OCI-LY7 (cell line): Measurements from ENCODE around the gene DNAJC3. TPM values are rescaled to one million over a fixed set of nuclear protein-coding genes. Genes with fewer than 3 reads are reported as not detected.

Experiments used
- BruUV-seq: library from RNA; stranded (reverse); fragments of 400-500 nt; replicated peaks from 2 replicates; lab custom pipeline; 2021; lab: Mats Ljungman, UMichigan
- CTCF ChIA-PET: fragments of 300-600 bp; sonication (Branson Sonifier 250); formaldehyde crosslinking; loops from one replicate; lab custom pipeline; 2022; ENCODE audit warnings: antibody characterized with exemption; ENCODE audit not compliant: unreplicated experiment; lab: Charles Lee
- POLR2A ChIA-PET: fragments of 300-600 bp; sonication (Branson Sonifier 250); formaldehyde crosslinking; loops from one replicate; lab custom pipeline; 2022; ENCODE audit warnings: antibody characterized with exemption; lab: Charles Lee
- DNase-seq: peaks from one replicate; pipeline ENCODE4 v3.0.0-alpha.2; 2015; ENCODE audit warnings: low spot score
- H2AFZ ChIP-seq: fragments of 200-600 bp; sonication (generic), shearing (Covaris generic); 2 replicates; pipeline ENCODE4 v1.6.1; 2014; ENCODE audit warnings: mild to moderate bottlenecking, antibody characterized with exemption, low read length, moderate library complexity
- H3K27ac ChIP-seq: fragments of 200-600 bp; sonication (generic); 2 replicates; pipeline ENCODE4 v1.5.1; 2014; ENCODE audit warnings: mixed run types, low read depth, mild to moderate bottlenecking, moderate library complexity, low read length, inconsistent platforms; ENCODE audit not compliant: poor library complexity, severe bottlenecking
- H3K36me3 ChIP-seq: fragments of 200-600 bp; sonication (generic); 2 replicates; pipeline ENCODE4 v1.6.1; 2014; ENCODE audit warnings: mild to moderate bottlenecking, antibody characterized with exemption, low read length, moderate library complexity, mixed read lengths; ENCODE audit not compliant: insufficient read depth
- H3K4me1 ChIP-seq: fragments of 200-600 bp; sonication (generic); 2 replicates; pipeline ENCODE4 v1.5.1; 2014; ENCODE audit warnings: mild to moderate bottlenecking, low read length; ENCODE audit not compliant: insufficient read depth, poor library complexity, severe bottlenecking
- H3K4me2 ChIP-seq: fragments of 200-600 bp; sonication (generic); 2 replicates; pipeline ENCODE4 v1.6.1; 2014; ENCODE audit warnings: mild to moderate bottlenecking, low read length
- H3K4me3 ChIP-seq: fragments of 200-600 bp; sonication (generic); 2 replicates; pipeline ENCODE4 v1.5.1; 2014; ENCODE audit warnings: mild to moderate bottlenecking, low read depth, low read length; ENCODE audit not compliant: poor library complexity, severe bottlenecking
- H3K79me2 ChIP-seq: fragments of 200-600 bp; sonication (generic); 2 replicates; pipeline ENCODE4 v1.6.1; 2016; ENCODE audit warnings: low read depth, mild to moderate bottlenecking, low read length, moderate library complexity, mixed read lengths; ENCODE audit not compliant: insufficient read depth
- H3K9me2 ChIP-seq: fragments of 200-600 bp; sonication (generic); 2 replicates; pipeline ENCODE4 v1.6.1; 2016; ENCODE audit warnings: mild to moderate bottlenecking, low read length, mixed read lengths; ENCODE audit not compliant: insufficient read depth
- H3K9me3 ChIP-seq: fragments of 200-600 bp; sonication (generic); 2 replicates; pipeline ENCODE4 v1.6.1; 2014; ENCODE audit warnings: mild to moderate bottlenecking, mixed run types, low read length, mixed read lengths
- H4K20me1 ChIP-seq: fragments of 200-600 bp; sonication (generic); 2 replicates; pipeline ENCODE4 v1.6.1; 2014; ENCODE audit warnings: mild to moderate bottlenecking, antibody characterized with exemption, low read length, moderate library complexity, mixed read lengths; ENCODE audit not compliant: insufficient read depth
- EZH2phosphoT487 ChIP-seq: fragments of 200-600 bp; sonication (generic); IDR thresholded peaks from 2 replicates; pipeline ENCODE4 v1.6.1; 2018; ENCODE audit warnings: low read depth, borderline replicate concordance, mild to moderate bottlenecking, mixed run types, antibody characterized with exemption, low read length, moderate library complexity, mixed read lengths
- intact Hi-C: fragments of 100-400 bp; cut with micrococcal nuclease; formaldehyde crosslinking; loops from one replicate; pipeline ENCODE4 v1.10.0; 2022; ENCODE audit not compliant: unreplicated experiment
- total RNA-seq, 2 experiments: library from RNA; depleted of rRNA in 1 of 2; stranded (reverse); fragments of >200 nt in 1 of 2; shearing (Covaris generic) in 1 of 2; gene quantifications; 2 replicates each; pipeline ENCODE4 v1.2.3, GENCODE V29; 2014 to 2022
- TF ChIP-seq, protein P1 (sequence below): fragments of 200-600 bp; sonication (generic); conservative IDR thresholded peaks from 2 replicates; pipeline ENCODE4 v1.5.1; 2014; ENCODE audit warnings: mild to moderate bottlenecking, antibody characterized with exemption, low read length, moderate library complexity, mixed read lengths

DNAJC3 gene
- total RNA-seq, 2 experiments from 2014 or later: 5.4 to 11.1 TPM

DNA sequence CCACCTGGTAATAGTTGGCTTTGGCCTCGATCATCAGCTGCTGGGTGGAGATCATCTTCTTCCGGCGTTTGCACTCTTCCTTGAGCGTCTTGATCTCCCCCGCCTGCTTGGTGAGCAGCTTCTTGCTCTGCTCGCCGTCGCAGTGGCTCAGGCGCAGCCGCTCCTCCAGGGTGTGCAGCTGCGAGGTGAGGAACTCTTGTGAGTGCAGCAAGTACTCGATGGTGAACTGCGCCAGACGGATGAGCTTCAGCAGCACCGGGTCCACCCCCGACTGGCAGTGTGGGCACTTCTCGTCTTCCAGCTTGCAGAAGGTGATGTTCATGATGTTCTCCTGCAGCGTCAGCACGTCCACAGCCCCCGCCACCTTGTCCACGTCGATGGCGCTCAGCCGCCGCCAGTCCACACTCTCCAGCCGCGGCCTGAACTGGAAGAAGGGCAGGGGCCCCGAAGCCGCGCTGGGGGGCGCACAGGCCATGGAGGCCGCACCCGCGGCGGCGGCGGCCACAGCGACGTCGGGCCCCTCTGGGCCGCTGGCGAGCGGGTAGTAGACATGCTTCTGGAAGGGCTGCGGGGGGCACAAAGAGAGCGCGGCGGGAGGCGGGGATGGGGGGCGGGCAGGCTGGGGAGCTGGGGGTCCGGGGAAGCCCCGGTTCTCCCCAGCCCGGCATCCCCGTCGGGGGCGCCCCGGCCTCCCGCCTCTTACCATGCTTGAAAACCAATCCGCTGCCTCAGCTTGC lies 35.5 kb upstream of the DNAJC3 start:
- Histone ChIP-seq H3K4me3 (no peak overlapping the region), H3K9me2 (no peaks in the 10 kb centered on the region), H3K36me3 (no peaks in the 10 kb centered on the region), H3K9me3 (no peaks in the 10 kb centered on the region), H2AFZ (no peak overlapping the region), H4K20me1 (no peaks in the 10 kb centered on the region), H3K27ac (no peak overlapping the region), H3K4me2 (no peak overlapping the region), H3K79me2 (no peaks in the 10 kb centered on the region), H3K4me1 (no peaks in the 10 kb centered on the region)
- ChIA-PET CTCF (no interaction called here), POLR2A (no interaction called here)
- TF ChIP-seq EZH2phosphoT487: no peak
- TF ChIP-seq, protein P1, sequence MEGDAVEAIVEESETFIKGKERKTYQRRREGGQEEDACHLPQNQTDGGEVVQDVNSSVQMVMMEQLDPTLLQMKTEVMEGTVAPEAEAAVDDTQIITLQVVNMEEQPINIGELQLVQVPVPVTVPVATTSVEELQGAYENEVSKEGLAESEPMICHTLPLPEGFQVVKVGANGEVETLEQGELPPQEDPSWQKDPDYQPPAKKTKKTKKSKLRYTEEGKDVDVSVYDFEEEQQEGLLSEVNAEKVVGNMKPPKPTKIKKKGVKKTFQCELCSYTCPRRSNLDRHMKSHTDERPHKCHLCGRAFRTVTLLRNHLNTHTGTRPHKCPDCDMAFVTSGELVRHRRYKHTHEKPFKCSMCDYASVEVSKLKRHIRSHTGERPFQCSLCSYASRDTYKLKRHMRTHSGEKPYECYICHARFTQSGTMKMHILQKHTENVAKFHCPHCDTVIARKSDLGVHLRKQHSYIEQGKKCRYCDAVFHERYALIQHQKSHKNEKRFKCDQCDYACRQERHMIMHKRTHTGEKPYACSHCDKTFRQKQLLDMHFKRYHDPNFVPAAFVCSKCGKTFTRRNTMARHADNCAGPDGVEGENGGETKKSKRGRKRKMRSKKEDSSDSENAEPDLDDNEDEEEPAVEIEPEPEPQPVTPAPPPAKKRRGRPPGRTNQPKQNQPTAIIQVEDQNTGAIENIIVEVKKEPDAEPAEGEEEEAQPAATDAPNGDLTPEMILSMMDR: no peak
- no TSS peak for BruUV-seq
- no peak for DNase-seq
- intact Hi-C loops: no loop called here

DNA sequence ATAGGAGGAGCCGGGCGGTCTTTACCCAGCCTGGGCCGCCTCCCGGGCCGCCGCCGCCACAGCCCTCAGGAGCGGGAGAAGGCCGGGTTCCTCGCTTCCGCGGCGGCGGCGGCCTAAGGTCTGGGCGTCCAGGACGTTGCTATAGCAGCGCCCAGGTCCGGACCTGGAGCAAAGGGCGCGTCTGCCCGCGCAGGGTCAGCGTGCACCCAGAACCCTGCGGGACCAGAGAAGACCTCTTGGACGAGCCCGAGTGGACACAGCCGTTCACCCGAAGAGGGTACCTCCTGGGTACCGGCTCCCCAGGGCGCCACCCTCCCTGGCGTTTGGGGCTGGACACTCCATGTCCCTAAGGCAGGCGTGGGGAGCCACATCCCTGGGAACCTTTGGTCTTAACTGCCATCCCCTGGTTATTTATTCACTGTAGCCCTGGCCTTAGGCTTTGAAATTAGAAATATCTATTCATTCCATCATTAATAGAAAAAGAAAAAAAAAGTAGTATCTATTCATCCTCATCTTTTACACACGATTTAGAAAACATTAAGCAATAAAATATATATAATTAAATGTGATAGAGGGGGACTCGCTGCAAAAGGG lies 34.8 kb upstream of the DNAJC3 start:
- Histone ChIP-seq H3K36me3 (no peaks in the 10 kb centered on the region), H3K9me2 (no peaks in the 10 kb centered on the region), H2AFZ (no peak overlapping the region), H4K20me1 (no peaks in the 10 kb centered on the region), H3K4me1 (no peaks in the 10 kb centered on the region), H3K79me2 (no peaks in the 10 kb centered on the region), H3K27ac (no peak overlapping the region), H3K4me3 (no peak overlapping the region), H3K9me3 (no peaks in the 10 kb centered on the region), H3K4me2 (no peak overlapping the region)
- DNase-seq: no peak
- ChIA-PET CTCF (no interaction called here), POLR2A (no interaction called here)
- TF ChIP-seq EZH2phosphoT487: no peak
- TF ChIP-seq, protein P1: no peak
- no TSS peak for BruUV-seq
- intact Hi-C loops: no loop called here

DNA sequence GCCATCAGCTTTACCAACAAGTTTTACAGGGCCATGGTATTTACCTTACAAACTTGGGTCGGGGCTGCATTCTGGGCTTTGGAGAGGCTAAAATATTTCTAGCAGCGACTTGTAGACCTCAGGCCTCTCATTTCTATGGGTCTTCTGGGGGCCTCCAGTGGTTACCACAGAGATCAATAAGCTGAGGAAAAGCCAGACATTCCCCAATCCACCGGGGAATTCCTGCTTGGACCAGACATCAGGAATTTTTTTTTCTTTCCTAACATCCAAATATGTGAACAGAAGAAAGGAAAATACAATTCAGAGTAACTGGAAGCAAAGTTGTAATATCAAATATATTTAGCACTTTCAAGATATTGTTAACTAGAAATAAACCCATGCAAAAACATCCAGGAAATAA lies 33.9 kb upstream of the DNAJC3 start:
- Histone ChIP-seq H4K20me1 (no peaks in the 10 kb centered on the region), H3K4me2 (no peak overlapping the region), H3K27ac (no peak overlapping the region), H2AFZ (no peak overlapping the region), H3K4me1 (no peaks in the 10 kb centered on the region), H3K9me2 (no peaks in the 10 kb centered on the region), H3K4me3 (no peak overlapping the region), H3K79me2 (no peaks in the 10 kb centered on the region), H3K9me3 (no peaks in the 10 kb centered on the region), H3K36me3 (no peaks in the 10 kb centered on the region)
- no peak for DNase-seq
- ChIA-PET POLR2A (no interaction called here), CTCF (no interaction called here)
- intact Hi-C loops: no loop called here
- no TSS peak for BruUV-seq
- no peak for TF ChIP-seq EZH2phosphoT487
- TF ChIP-seq, protein P1: no peak
